SK-N-SH (cell line): Measurements from ENCODE around the gene SNX32. TPM values are rescaled to one million over a fixed set of nuclear protein-coding genes. Genes with fewer than 3 reads are reported as not detected.
A peak's percentile ranks its signal among the peaks of the same experiment; 100 is the strongest.

Experiments
- CTCF ChIA-PET: fragments of 300-600, 350-600 bp; formaldehyde crosslinking; extraction: SDS; loops from one replicate; lab custom pipeline; 2021; lab: Yijun Ruan, JAX
- POLR2A ChIA-PET: fragments of 350-600 bp; sonication (Branson Sonifier 250); formaldehyde crosslinking; extraction: SDS; loops from one replicate; lab custom pipeline; 2020; ENCODE audit warnings: antibody characterized with exemption, inconsistent platforms; lab: Yijun Ruan, JAX
- DNase-seq: peaks from one replicate; pipeline ENCODE4 v3.0.0; 2012
- H2AFZ ChIP-seq: fragments of 200-600 bp; sonication (generic); 2 replicates; pipeline ENCODE4 v1.8.1; 2016; ENCODE audit warnings: antibody characterized with exemption, mild to moderate bottlenecking, low read depth
- H3F3A ChIP-seq: fragments of 200-600 bp; sonication (generic); replicated peaks from 2 replicates; pipeline ENCODE3; 2016; ENCODE audit warnings: antibody characterized with exemption, mild to moderate bottlenecking; ENCODE audit not compliant: insufficient read depth
- H3K27ac ChIP-seq, 2 experiments: fragments of 200-500 bp in 1 of 2; fragments of 200-600 bp in 1 of 2; sonication (Bioruptor generic) in 1 of 2; sonication (generic), shearing (Covaris generic) in 1 of 2; 2 replicates each; pipeline versions ENCODE4 v1.5.1 to v1.6.1; 2014 to 2016; ENCODE audit warnings: low read depth in 2 of 2, inconsistent platforms in 1 of 2, low read length in 1 of 2, mild to moderate bottlenecking in 1 of 2, mixed read lengths in 1 of 2
- H3K27me3 ChIP-seq: fragments of 200-600 bp; sonication (generic), shearing (Covaris generic); 2 replicates; pipeline ENCODE4 v1.6.1; 2016; ENCODE audit warnings: mixed run types; ENCODE audit not compliant: insufficient read depth
- H3K36me3 ChIP-seq, 2 experiments: fragments of 200-500 bp in 1 of 2; fragments of 200-600 bp in 1 of 2; sonication (Bioruptor generic) in 1 of 2; sonication (generic) in 1 of 2; replicated peaks in 1 of 2; 2 replicates each; pipeline versions ENCODE3 to v1.5.1; 2014 to 2016; ENCODE audit warnings: low read length in 1 of 2, mild to moderate bottlenecking in 1 of 2; ENCODE audit not compliant: insufficient read depth in 2 of 2, control insufficient read depth in 1 of 2
- H3K4me1 ChIP-seq, 2 experiments: fragments of 200-500 bp in 1 of 2; fragments of 200-600 bp in 1 of 2; sonication (Bioruptor generic) in 1 of 2; sonication (generic), shearing (Covaris generic) in 1 of 2; 2 replicates each; pipeline versions ENCODE4 v1.5.1 to v1.6.1; 2014 to 2016; ENCODE audit warnings: low read depth in 1 of 2, low read length in 1 of 2, mixed run types in 1 of 2; ENCODE audit not compliant: insufficient read depth in 2 of 2, control insufficient read depth in 1 of 2
- H3K4me2 ChIP-seq: fragments of 200-600 bp; sonication (generic), shearing (Covaris generic); 2 replicates; pipeline ENCODE4 v1.6.1; 2017; ENCODE audit warnings: mixed run types
- H3K4me3 ChIP-seq, 2 experiments: fragments of 200-500 bp in 1 of 2; fragments of 200-600 bp in 1 of 2; sonication (Bioruptor generic) in 1 of 2; sonication (generic), shearing (Covaris generic) in 1 of 2; 2 replicates each; pipeline versions ENCODE4 v1.5.1 to v1.8.1; 2014 to 2016; ENCODE audit warnings: low read depth in 2 of 2, inconsistent platforms in 1 of 2, low read length in 1 of 2, mild to moderate bottlenecking in 1 of 2, mixed read lengths in 1 of 2, moderate library complexity in 1 of 2
- H3K79me2 ChIP-seq: fragments of 200-600 bp; sonication (generic); 2 replicates; pipeline ENCODE4 v1.8.1; 2017; ENCODE audit warnings: mild to moderate bottlenecking; ENCODE audit not compliant: insufficient read depth
- H3K9ac ChIP-seq: fragments of 200-600 bp; sonication (generic); 2 replicates; pipeline ENCODE4 v1.6.1; 2017; ENCODE audit warnings: mixed run types
- H3K9me2 ChIP-seq: fragments of 200-600 bp; sonication (generic); 2 replicates; pipeline ENCODE4 v1.6.1; 2017; ENCODE audit warnings: mixed run types
- H3K9me3 ChIP-seq: fragments of 200-600 bp; sonication (generic); 2 replicates; pipeline ENCODE4 v1.6.1; 2017; ENCODE audit warnings: mixed run types, mild to moderate bottlenecking, moderate library complexity
- H4K20me1 ChIP-seq: fragments of 200-600 bp; sonication (generic); 2 replicates; pipeline ENCODE4 v1.6.1; 2017; ENCODE audit warnings: mild to moderate bottlenecking, mixed run types; ENCODE audit not compliant: insufficient read depth
- CHD2 ChIP-seq: fragments of 150-350 bp; IDR thresholded peaks from 2 replicates; pipeline ENCODE4 v1.6.1; 2018; ENCODE audit warnings: low read length; ENCODE audit not compliant: partially characterized antibody
- EZH2phosphoT487 ChIP-seq: fragments of 200-600 bp; sonication (generic); IDR thresholded peaks from 2 replicates; pipeline ENCODE4 v1.6.1; 2017; ENCODE audit warnings: low read depth, mixed run types, mild to moderate bottlenecking, antibody characterized with exemption, moderate library complexity, borderline replicate concordance
- FOSL2 ChIP-seq: IDR thresholded peaks from 2 replicates; pipeline ENCODE4 v1.4.0; 2012; ENCODE audit warnings: low read depth, mild to moderate bottlenecking, moderate library complexity, borderline replicate concordance
- FOXJ3 ChIP-seq: sonication (generic); formaldehyde crosslinking; IDR thresholded peaks from 2 replicates; pipeline ENCODE4 v1.5.1; 2020; ENCODE audit warnings: mild to moderate bottlenecking, missing genetic modification reagents
- GABPA ChIP-seq: IDR thresholded peaks from 2 replicates; pipeline ENCODE4 v1.4.0; 2012; ENCODE audit warnings: low read depth, mild to moderate bottlenecking
- JUND ChIP-seq: IDR thresholded peaks from 2 replicates; pipeline ENCODE4 v1.4.0; 2012
- MEF2A ChIP-seq: IDR thresholded peaks from 2 replicates; pipeline ENCODE4 v1.4.0; 2012; ENCODE audit warnings: low read depth, borderline replicate concordance
- NFIC ChIP-seq: IDR thresholded peaks from 2 replicates; pipeline ENCODE4 v1.4.0; 2012; ENCODE audit warnings: borderline replicate concordance
- NRF1 ChIP-seq: IDR thresholded peaks from 2 replicates; pipeline ENCODE4 v1.6.1; 2012; ENCODE audit warnings: low read depth, mild to moderate bottlenecking, low read length
- POLR2AphosphoS5 ChIP-seq: IDR thresholded peaks from 2 replicates; pipeline ENCODE4 v1.6.1; 2012; ENCODE audit warnings: low read depth, low read length
- RFX5 ChIP-seq: IDR thresholded peaks from 2 replicates; pipeline ENCODE4 v1.6.1; 2012; ENCODE audit warnings: mild to moderate bottlenecking, improper control_type of control experiment, low read length
- RXRA ChIP-seq: IDR thresholded peaks from 2 replicates; pipeline ENCODE4 v1.4.0; 2012; ENCODE audit warnings: low read depth, mild to moderate bottlenecking, borderline replicate concordance
- SMC3 ChIP-seq: IDR thresholded peaks from 2 replicates; pipeline ENCODE4 v1.6.1; 2012; ENCODE audit warnings: low read depth, low read length, improper control_type of control experiment
- TCF12 ChIP-seq: IDR thresholded peaks from 2 replicates; pipeline ENCODE4 v1.4.0; 2012
- USF1 ChIP-seq: IDR thresholded peaks from 2 replicates; pipeline ENCODE4 v1.4.0; 2012; ENCODE audit warnings: low read depth, borderline replicate concordance
- YY1 ChIP-seq: IDR thresholded peaks from 2 replicates; pipeline ENCODE4 v1.4.0; 2012; ENCODE audit warnings: low read depth, mild to moderate bottlenecking
- WGBS: methylation state at CpG from one replicate; pipeline ENCODE4 v1.1.6; 2017; ENCODE audit warnings: low lambda C conversion rate; 5-methylcytosine and 5-hydroxymethylcytosine counted together
- polyA plus RNA-seq, 3 experiments: library from polyadenylated mRNA; depleted of rRNA; stranded (reverse); fragments of >200 nt; gene quantifications; 2 replicates each; pipeline ENCODE4 v1.2.3, GENCODE V29; 2012
- TF ChIP-seq, protein P1 (sequence below): IDR thresholded peaks from 2 replicates; pipeline ENCODE4 v1.6.1; 2012; ENCODE audit warnings: mild to moderate bottlenecking, low read depth, low read length, moderate library complexity
- TF ChIP-seq, protein P2 (sequence below): IDR thresholded peaks from 2 replicates; pipeline ENCODE4 v1.4.0; 2012; ENCODE audit warnings: low read depth, borderline replicate concordance

Gene SNX32
- polyA plus RNA-seq, 1 of the 3 experiments (the other 2 are of a cell fraction), result 1.0 TPM

DNA sequence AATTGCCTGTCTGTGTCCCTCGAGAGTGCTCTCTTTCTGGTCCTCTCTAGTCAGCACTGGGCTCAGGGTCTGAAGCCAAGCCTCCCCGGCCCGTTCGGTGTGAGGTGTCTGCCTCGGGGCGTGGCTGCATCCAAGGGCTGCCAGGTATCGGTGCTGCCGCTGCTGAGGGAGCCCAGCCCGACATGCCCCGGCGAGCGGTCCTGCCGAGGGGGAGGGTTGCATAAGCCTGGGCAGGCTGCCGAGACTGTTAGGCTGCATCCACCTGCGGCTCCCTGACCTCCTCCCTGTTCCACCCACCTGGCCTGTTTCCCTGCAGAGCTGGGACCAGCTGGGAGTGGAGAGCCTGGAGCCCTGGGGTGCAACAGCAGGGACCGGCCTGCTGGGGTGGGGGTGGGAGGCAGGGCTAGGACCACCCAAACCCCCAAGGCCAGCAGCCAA lies 40.6 kb upstream of the SNX32 start (continued):
- TF ChIP-seq, protein P1, sequence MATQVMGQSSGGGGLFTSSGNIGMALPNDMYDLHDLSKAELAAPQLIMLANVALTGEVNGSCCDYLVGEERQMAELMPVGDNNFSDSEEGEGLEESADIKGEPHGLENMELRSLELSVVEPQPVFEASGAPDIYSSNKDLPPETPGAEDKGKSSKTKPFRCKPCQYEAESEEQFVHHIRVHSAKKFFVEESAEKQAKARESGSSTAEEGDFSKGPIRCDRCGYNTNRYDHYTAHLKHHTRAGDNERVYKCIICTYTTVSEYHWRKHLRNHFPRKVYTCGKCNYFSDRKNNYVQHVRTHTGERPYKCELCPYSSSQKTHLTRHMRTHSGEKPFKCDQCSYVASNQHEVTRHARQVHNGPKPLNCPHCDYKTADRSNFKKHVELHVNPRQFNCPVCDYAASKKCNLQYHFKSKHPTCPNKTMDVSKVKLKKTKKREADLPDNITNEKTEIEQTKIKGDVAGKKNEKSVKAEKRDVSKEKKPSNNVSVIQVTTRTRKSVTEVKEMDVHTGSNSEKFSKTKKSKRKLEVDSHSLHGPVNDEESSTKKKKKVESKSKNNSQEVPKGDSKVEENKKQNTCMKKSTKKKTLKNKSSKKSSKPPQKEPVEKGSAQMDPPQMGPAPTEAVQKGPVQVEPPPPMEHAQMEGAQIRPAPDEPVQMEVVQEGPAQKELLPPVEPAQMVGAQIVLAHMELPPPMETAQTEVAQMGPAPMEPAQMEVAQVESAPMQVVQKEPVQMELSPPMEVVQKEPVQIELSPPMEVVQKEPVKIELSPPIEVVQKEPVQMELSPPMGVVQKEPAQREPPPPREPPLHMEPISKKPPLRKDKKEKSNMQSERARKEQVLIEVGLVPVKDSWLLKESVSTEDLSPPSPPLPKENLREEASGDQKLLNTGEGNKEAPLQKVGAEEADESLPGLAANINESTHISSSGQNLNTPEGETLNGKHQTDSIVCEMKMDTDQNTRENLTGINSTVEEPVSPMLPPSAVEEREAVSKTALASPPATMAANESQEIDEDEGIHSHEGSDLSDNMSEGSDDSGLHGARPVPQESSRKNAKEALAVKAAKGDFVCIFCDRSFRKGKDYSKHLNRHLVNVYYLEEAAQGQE, result no peak
- TF ChIP-seq CHD2 (no peak), USF1 (no peak), FOSL2 (no peak), NRF1 (no peak), RFX5 (no peak), JUND (no peak), POLR2AphosphoS5 (no peak)

DNA sequence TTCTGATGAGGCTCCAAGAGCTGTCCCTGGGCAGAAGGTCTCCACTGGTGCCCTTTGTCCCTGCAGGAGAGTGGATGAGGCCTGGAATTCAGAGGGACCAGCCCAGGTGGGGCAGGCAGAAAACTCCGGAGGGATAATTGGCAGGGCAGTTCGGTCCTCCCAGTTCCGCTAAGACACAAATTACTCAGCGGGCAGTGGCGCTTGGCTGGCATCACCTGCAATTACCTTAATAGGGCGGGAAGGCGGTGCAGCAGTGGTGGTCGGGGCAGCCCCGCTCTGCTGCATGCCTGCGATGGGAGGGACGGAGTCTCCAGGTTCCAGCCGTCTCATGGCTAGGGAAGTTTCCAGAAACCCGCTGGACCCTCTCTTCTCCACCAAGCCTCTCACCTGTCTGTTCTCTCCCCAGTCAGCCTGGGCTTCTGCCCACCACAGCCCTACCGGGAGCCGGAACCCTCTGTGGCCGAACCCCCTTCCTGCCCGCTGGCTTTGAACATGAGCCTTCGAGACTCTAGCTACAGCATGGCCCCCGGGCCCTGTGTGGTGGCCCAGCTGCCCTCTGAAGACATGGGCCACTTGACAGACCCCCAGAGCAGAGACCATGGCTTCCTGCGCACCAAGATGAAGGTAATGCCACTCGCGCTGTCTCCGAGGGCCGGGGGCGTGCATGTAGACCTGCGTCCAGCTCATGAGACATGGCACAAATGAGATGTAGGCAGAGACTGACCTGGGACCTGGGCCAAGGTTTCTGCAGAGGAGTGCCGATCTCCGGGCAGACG lies 40.0 kb upstream of the SNX32 start:
- Histone ChIP-seq H3K79me2 (no peaks in the 10 kb centered on the region), H3F3A (no peaks in the 10 kb centered on the region), H3K9ac (no peak overlapping the region), H3K4me3 (no peak overlapping the region), H3K4me1 (no peaks in the 10 kb centered on the region; a peak in 1 of 4 replicates), H3K4me2 (no peak overlapping the region), H3K36me3 (no peaks in the 10 kb centered on the region), H3K27ac (no peak overlapping the region), H2AFZ (no peak overlapping the region), H3K9me2 (no peaks in the 10 kb centered on the region), H3K27me3 (peaks cover 9% of the 10 kb centered on the region), H4K20me1 (no peaks in the 10 kb centered on the region), H3K9me3 (no peaks in the 10 kb centered on the region)
- ChIA-PET POLR2A (no interaction called here), CTCF (interaction anchor here (0.7 to 19.1 kb wide), 4 partner anchors 12 to 196 kb away, joined by 3 to 152 read pairs (median 4); partner anchors contain the start of gene AP5B1)
- TF ChIP-seq YY1, result no peak
- no peak for TF ChIP-seq TCF12
- TF ChIP-seq FOXJ3 (CRISPR knock-in tag), result no peak
- TF ChIP-seq, protein P2, sequence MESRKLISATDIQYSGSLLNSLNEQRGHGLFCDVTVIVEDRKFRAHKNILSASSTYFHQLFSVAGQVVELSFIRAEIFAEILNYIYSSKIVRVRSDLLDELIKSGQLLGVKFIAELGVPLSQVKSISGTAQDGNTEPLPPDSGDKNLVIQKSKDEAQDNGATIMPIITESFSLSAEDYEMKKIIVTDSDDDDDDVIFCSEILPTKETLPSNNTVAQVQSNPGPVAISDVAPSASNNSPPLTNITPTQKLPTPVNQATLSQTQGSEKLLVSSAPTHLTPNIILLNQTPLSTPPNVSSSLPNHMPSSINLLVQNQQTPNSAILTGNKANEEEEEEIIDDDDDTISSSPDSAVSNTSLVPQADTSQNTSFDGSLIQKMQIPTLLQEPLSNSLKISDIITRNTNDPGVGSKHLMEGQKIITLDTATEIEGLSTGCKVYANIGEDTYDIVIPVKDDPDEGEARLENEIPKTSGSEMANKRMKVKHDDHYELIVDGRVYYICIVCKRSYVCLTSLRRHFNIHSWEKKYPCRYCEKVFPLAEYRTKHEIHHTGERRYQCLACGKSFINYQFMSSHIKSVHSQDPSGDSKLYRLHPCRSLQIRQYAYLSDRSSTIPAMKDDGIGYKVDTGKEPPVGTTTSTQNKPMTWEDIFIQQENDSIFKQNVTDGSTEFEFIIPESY, result no peak
- no peak for TF ChIP-seq RXRA
- TF ChIP-seq NFIC, result no peak
- TF ChIP-seq SMC3, result no peak
- TF ChIP-seq, protein P1, result no peak
- TF ChIP-seq GABPA, result no peak
- TF ChIP-seq EZH2phosphoT487, result no peak
- TF ChIP-seq MEF2A, result no peak
- no peak for TF ChIP-seq JUND
- WGBS, result 75% methylated on average over 14 of the region's 29 CpGs
- DNase-seq, result peak; percentile 26
